H1 (cell line): ENCODE results near the gene IL12B. TPM values are rescaled to one million over a fixed set of nuclear protein-coding genes. Genes with fewer than 3 reads are reported as not detected.

Experiments
- CTCF ChIA-PET: fragments of 300-600 bp; sonication (Branson Sonifier 250); formaldehyde crosslinking; loops from one replicate; lab custom pipeline; 2021; ENCODE audit not compliant: partially characterized antibody; lab: Charles Lee
- POLR2A ChIA-PET: fragments of 300-600 bp; sonication (Branson Sonifier 250); formaldehyde crosslinking; loops from one replicate; lab custom pipeline; 2021; ENCODE audit warnings: inconsistent platforms; ENCODE audit not compliant: partially characterized antibody; lab: Charles Lee
- DNase-seq, 2 experiments: peaks; one replicate each; pipeline versions ENCODE4 v3.0.0 to v3.0.0-alpha.2; 2010 to 2022; ENCODE audit warnings: low spot score in 2 of 2, low read depth in 1 of 2, mixed read lengths in 1 of 2
- FAIRE-seq: peaks from 2 replicates; lab custom pipeline; 2011; peaks lifted over from hg19 to GRCh38; lab: Jason Lieb, UNC
- H2AFZ ChIP-seq: 2 replicates; pipeline ENCODE4 v1.8.1; 2012; ENCODE audit warnings: low read length, inconsistent platforms
- H2AK5ac ChIP-seq: 2 replicates; pipeline ENCODE4 v1.6.1; 2013; ENCODE audit warnings: low read depth, low read length
- H2BK120ac ChIP-seq: replicated peaks from 2 replicates; pipeline ENCODE3; 2013; ENCODE audit warnings: low read depth, low read length, inconsistent platforms
- H2BK12ac ChIP-seq: 2 replicates; pipeline ENCODE4 v1.6.1; 2013; ENCODE audit warnings: low read depth, low read length
- H2BK15ac ChIP-seq: 2 replicates; pipeline ENCODE4 v1.6.1; 2013; ENCODE audit warnings: low read length
- H2BK20ac ChIP-seq: 2 replicates; pipeline ENCODE4 v1.6.1; 2013; ENCODE audit warnings: low read length
- H2BK5ac ChIP-seq: 2 replicates; pipeline ENCODE4 v1.6.1; 2013; ENCODE audit warnings: low read depth, low read length
- H3K14ac ChIP-seq: 2 replicates; pipeline ENCODE4 v1.6.1; 2013; ENCODE audit warnings: inconsistent platforms; ENCODE audit not compliant: insufficient read length
- H3K18ac ChIP-seq: 2 replicates; pipeline ENCODE4 v1.6.1; 2013; ENCODE audit warnings: low read length; ENCODE audit errors: extremely low read depth
- H3K23ac ChIP-seq: 2 replicates; pipeline ENCODE4 v1.6.1; 2013; ENCODE audit warnings: inconsistent platforms; ENCODE audit not compliant: insufficient read length
- H3K23me2 ChIP-seq: 2 replicates; pipeline ENCODE4 v1.6.1; 2013; ENCODE audit warnings: low read depth, low read length
- H3K27ac ChIP-seq: 2 replicates; pipeline ENCODE4 v1.6.1; 2011; ENCODE audit warnings: low read depth, low read length, inconsistent platforms
- H3K27me3 ChIP-seq, 4 experiments: replicated peaks in 1 of 4; 1 replicate in 1 of 4; 2 replicates in 3 of 4; pipeline versions ENCODE4 v1.6.1 to v1.8.1; 2011 to 2013; ENCODE audit warnings: low read length in 3 of 4, mild to moderate bottlenecking in 3 of 4, inconsistent platforms in 2 of 4, mixed read lengths in 2 of 4, moderate library complexity in 1 of 4; ENCODE audit not compliant: control insufficient read depth in 3 of 4, insufficient read depth in 3 of 4; ENCODE audit errors: extremely low read depth in 1 of 4
- H3K36me3 ChIP-seq, 4 experiments: 2 replicates each; pipeline versions ENCODE4 v1.6.1 to v1.8.1; 2011 to 2013; ENCODE audit warnings: mild to moderate bottlenecking in 4 of 4, low read length in 3 of 4, moderate library complexity in 2 of 4, control low read depth in 1 of 4, inconsistent platforms in 1 of 4; ENCODE audit not compliant: insufficient read depth in 4 of 4, control insufficient read depth in 2 of 4
- H3K4ac ChIP-seq: replicated peaks from 2 replicates; pipeline ENCODE3; 2013; ENCODE audit warnings: low read length, low read depth, mixed read lengths, inconsistent platforms; ENCODE audit not compliant: insufficient read length
- H3K4me1 ChIP-seq, 4 experiments: replicated peaks in 1 of 4; 1 replicate in 1 of 4; 2 replicates in 3 of 4; pipeline versions ENCODE4 v1.6.1 to v1.8.1; 2011 to 2013; ENCODE audit warnings: low read length in 3 of 4, inconsistent platforms in 2 of 4, mixed read lengths in 1 of 4; ENCODE audit not compliant: insufficient read depth in 4 of 4, control insufficient read depth in 3 of 4
- H3K4me2 ChIP-seq, 2 experiments: 2 replicates each; pipeline versions ENCODE4 v1.6.1 to v1.8.1; 2011 to 2013; ENCODE audit warnings: low read depth in 2 of 2, low read length in 2 of 2, control low read depth in 1 of 2, inconsistent platforms in 1 of 2, mild to moderate bottlenecking in 1 of 2; ENCODE audit not compliant: insufficient read depth in 1 of 2
- H3K4me3 ChIP-seq, 4 experiments: fragments of 200-600, 300-600 bp in 1 of 4; sonication (generic), shearing (Covaris generic), sonication (Bioruptor Twin) in 1 of 4; 2 replicates each; pipeline versions ENCODE4 v1.5.1 to v1.8.1; 2011 to 2016; ENCODE audit warnings: low read length in 4 of 4, low read depth in 3 of 4, control low read depth in 2 of 4, inconsistent platforms in 2 of 4, mild to moderate bottlenecking in 2 of 4, mixed read lengths in 1 of 4, moderate library complexity in 1 of 4; ENCODE audit not compliant: insufficient read depth in 2 of 4; ENCODE audit errors: extremely low read depth in 1 of 4
- H3K56ac ChIP-seq: replicated peaks from 2 replicates; pipeline ENCODE3; 2013; ENCODE audit warnings: low read depth, mild to moderate bottlenecking, mixed read lengths, low read length, inconsistent platforms; ENCODE audit not compliant: insufficient read length
- H3K79me1 ChIP-seq: 2 replicates; pipeline ENCODE4 v1.6.1; 2013; ENCODE audit warnings: low read depth, low read length, control low read depth
- H3K79me2 ChIP-seq, 2 experiments: 2 replicates each; pipeline versions ENCODE4 v1.6.1 to v1.8.1; 2012 to 2013; ENCODE audit warnings: low read length in 2 of 2, mild to moderate bottlenecking in 2 of 2, inconsistent platforms in 1 of 2; ENCODE audit not compliant: insufficient read depth in 2 of 2, control insufficient read depth in 1 of 2
- H3K9ac ChIP-seq, 4 experiments: replicated peaks in 1 of 4; 1 replicate in 1 of 4; 2 replicates in 3 of 4; pipeline versions ENCODE4 v1.6.1 to v1.8.1; 2011 to 2013; ENCODE audit warnings: low read depth in 3 of 4, low read length in 3 of 4, control low read depth in 2 of 4, mild to moderate bottlenecking in 2 of 4, moderate library complexity in 2 of 4, inconsistent platforms in 1 of 4; ENCODE audit errors: extremely low read depth in 1 of 4
- H3K9me3 ChIP-seq, 2 experiments: 2 replicates each; pipeline versions ENCODE4 v1.6.1 to v1.8.1; 2012 to 2013; ENCODE audit warnings: mild to moderate bottlenecking in 2 of 2, moderate library complexity in 2 of 2, control low read depth in 1 of 2, inconsistent platforms in 1 of 2, low read depth in 1 of 2, low read length in 1 of 2, mixed read lengths in 1 of 2; ENCODE audit not compliant: insufficient read depth in 2 of 2
- H4K20me1 ChIP-seq, 2 experiments: replicated peaks in 1 of 2; 2 replicates each; pipeline versions ENCODE3 to v1.8.1; 2011 to 2013; ENCODE audit warnings: inconsistent platforms in 2 of 2, low read length in 2 of 2, mild to moderate bottlenecking in 1 of 2; ENCODE audit not compliant: insufficient read depth in 2 of 2, control insufficient read depth in 1 of 2
- H4K5ac ChIP-seq: 2 replicates; pipeline ENCODE4 v1.6.1; 2013; ENCODE audit warnings: low read length, low read depth, mixed read lengths, inconsistent platforms; ENCODE audit not compliant: insufficient read length
- H4K8ac ChIP-seq: 2 replicates; pipeline ENCODE4 v1.8.0; 2013; ENCODE audit warnings: mild to moderate bottlenecking, moderate library complexity, low read length, inconsistent platforms; ENCODE audit not compliant: insufficient read depth; ENCODE audit errors: extremely low read depth
- H4K91ac ChIP-seq: replicated peaks from 2 replicates; pipeline ENCODE3; 2013; ENCODE audit warnings: low read length, mixed read lengths, inconsistent platforms; ENCODE audit not compliant: insufficient read length
- ATF2 ChIP-seq: IDR thresholded peaks from 2 replicates; pipeline ENCODE4 v1.6.1; 2012; ENCODE audit warnings: low read length, inconsistent platforms
- BRCA1 ChIP-seq: IDR thresholded peaks from 2 replicates; pipeline ENCODE4 v1.6.1; 2012; ENCODE audit warnings: low read depth, low read length, improper control_type of control experiment
- CBX8 ChIP-seq: fragments of 300-800, 300-1000 bp; sonication (generic); IDR thresholded peaks from 2 replicates; pipeline ENCODE4 v1.7.1; 2016; ENCODE audit warnings: low read depth, low read length, borderline replicate concordance
- CTCF ChIP-seq, 3 experiments: IDR thresholded peaks; 1 replicate in 2 of 3; 2 replicates in 1 of 3; pipeline versions ENCODE4 v1.5.1 to v1.6.1; 2011; ENCODE audit warnings: low read length in 3 of 3, mild to moderate bottlenecking in 3 of 3, inconsistent platforms in 2 of 3, low read depth in 1 of 3, moderate library complexity in 1 of 3; ENCODE audit not compliant: insufficient read depth in 1 of 3; ENCODE audit errors: control extremely low read depth in 1 of 3
- KDM5A ChIP-seq: fragments of 200-600 bp; IDR thresholded peaks from 2 replicates; pipeline ENCODE4 v1.7.1; 2012; ENCODE audit warnings: mild to moderate bottlenecking, low read length, inconsistent platforms, mixed read lengths
- MAFK ChIP-seq: IDR thresholded peaks from 2 replicates; pipeline ENCODE4 v1.6.1; 2012; ENCODE audit warnings: low read depth, mild to moderate bottlenecking, improper control_type of control experiment, low read length
- WGBS, 2 experiments: shearing (Covaris generic) in 1 of 2; methylation state at CpG; one replicate each; pipeline versions ENCODE4 v1.1.6 to v1.1.7; 2013 to 2015; ENCODE audit warnings: low lambda C conversion rate in 2 of 2, mixed read lengths in 2 of 2, inconsistent platforms in 1 of 2, low coverage in 1 of 2, missing lambda C conversion rate in 1 of 2; ENCODE audit not compliant: insufficient replicate concordance in 2 of 2, insufficient coverage in 1 of 2, insufficient read length in 1 of 2; ENCODE audit errors: extremely low coverage in 1 of 2, missing lambda C conversion rate in 1 of 2; 5-methylcytosine and 5-hydroxymethylcytosine counted together
- polyA plus RNA-seq, 7 experiments: library from polyadenylated mRNA; depleted of rRNA in 3 of 7; stranded (reverse) in 5 of 7; unstranded in 2 of 7; fragments of >200 nt in 5 of 7; fragments of 200-250 nt in 2 of 7; gene quantifications; 1 replicate in 5 of 7; 2 replicates in 1 of 7; 4 replicates in 1 of 7; pipeline versions ENCODE4 v1.2.1 to v1.2.3, GENCODE V29; 2011 to 2013; ENCODE audit warnings: missing spikeins in 2 of 7, mixed read lengths in 2 of 7
- total RNA-seq: library from RNA; stranded (reverse); fragmentation: NEBNext Ultra II Directional; extraction: Animal tissue kit (Norgen Biotek cat#: 25700); gene quantifications from 2 replicates; pipeline ENCODE4 v1.2.1, GENCODE V29; 2021

The IL12B gene
- total and polyA plus RNA-seq, 2 of the 8 experiments (the other 6 are each of a cell fraction or from before 2014, with no cell fraction given): not detected

- no peak overlapping the region for H4K8ac ChIP-seq
- no peak for DNase-seq
- H3K27ac ChIP-seq: no peak overlapping the region
- 87% methylated on average over 2 of the region's 2 CpGs; no CpG with 5 or more reads in 1 of the 2 experiments for WGBS, 2 experiments
- H3K18ac ChIP-seq: no peak overlapping the region
- H3K56ac ChIP-seq: no peak overlapping the region
- H3K36me3 ChIP-seq: peaks cover 0 to 54% (median 8%) of the 10 kb centered on the region in 4 experiments; a peak in 3 of 8 replicates
- H3K4ac ChIP-seq: no peak overlapping the region
- no peak overlapping the region for H2BK15ac ChIP-seq
- no peak overlapping the region for H3K4me2 ChIP-seq
- no peaks in the 10 kb centered on the region for H3K79me1 ChIP-seq
- H3K23ac ChIP-seq: no peak overlapping the region
- no peak overlapping the region for H2AK5ac ChIP-seq
- H3K4me3 ChIP-seq: no peak overlapping the region
- H3K27me3 ChIP-seq: no peaks in the 10 kb centered on the region
- FAIRE-seq: no peak
- no peak overlapping the region for H3K9ac ChIP-seq
- H2BK120ac ChIP-seq: no peak overlapping the region
- H3K23me2 ChIP-seq: no peaks in the 10 kb centered on the region
- ChIA-PET POLR2A (no interaction called here), CTCF (no interaction called here)
- no peak overlapping the region for H2BK5ac ChIP-seq
- no peak overlapping the region for H2AFZ ChIP-seq
- H3K9me3 ChIP-seq: peaks cover 0 to 3% of the 10 kb centered on the region in 2 experiments; a peak in 1 of 4 replicates
- H2BK12ac ChIP-seq: no peak overlapping the region
- no peak overlapping the region for H4K5ac ChIP-seq
- H3K14ac ChIP-seq: no peak overlapping the region
- H4K91ac ChIP-seq: no peak overlapping the region
- TF ChIP-seq ATF2 (no peak), CTCF (IDR thresholded peaks at IDR 0.05; ENCODE audit: control extremely low read depth in 1 of 3, insufficient read depth in 1 of 3, low read depth in 1 of 3, low read length in 3 of 3) (no peak), MAFK (no peak), KDM5A (no peak), CBX8 (no peak), BRCA1 (no peak)
- no peaks in the 10 kb centered on the region for H3K4me1 ChIP-seq
- no peaks in the 10 kb centered on the region for H4K20me1 ChIP-seq
- no peak overlapping the region for H2BK20ac ChIP-seq
- peaks cover 0 to 14% of the 10 kb centered on the region in 2 experiments; a peak in 2 of 4 replicates for H3K79me2 ChIP-seq
Observed at GRCh38 chr5:159269723-159270122, 60.6 kb downstream of the IL12B start.
